ENCODE measurements around the gene ZNF891. TPM values are rescaled to one million over a fixed set of nuclear protein-coding genes. Genes with fewer than 3 reads are reported as not detected.

ZNF891 gene
- total and polyA plus RNA-seq, 11 donors = 0.49 to 1.3 (median 0.91) TPM

Other genes starting within 250 kb of the ZNF891 start
- 10 to 100 TPM; 10.6 to 33.5 (median 16.4) TPM for gene CHFR, start 242.7 kb downstream of the ZNF891 start, total RNA-seq
- gene CHFR, start 242.7 kb downstream of the ZNF891 start, polyA plus RNA-seq = 10 to 100 TPM; 17.4 to 21.6 TPM
- 10 to 100 TPM in 6 of 9 donors, 1 to 10 TPM in 3; 3.4 to 14.2 (median 10.3) TPM for gene ZNF605, start 174.0 kb downstream of the ZNF891 start, total RNA-seq
- 1 to 10 TPM; 5.0 to 5.6 TPM for gene ZNF605, start 174.0 kb downstream of the ZNF891 start, polyA plus RNA-seq
- 1 to 10 TPM in 8 of 9 donors, under 1 TPM in 1; 0.60 to 6.7 (median 3.7) TPM for gene ZNF26, start 143.9 kb downstream of the ZNF891 start, total RNA-seq
- 1 to 10 TPM; 1.8 to 4.2 TPM for gene ZNF26, start 143.9 kb downstream of the ZNF891 start, polyA plus RNA-seq
- 10 to 100 TPM; 11.0 to 24.0 (median 15.9) TPM for gene ZNF84, start 92.8 kb downstream of the ZNF891 start, total RNA-seq
- 1 to 10 TPM; 6.7 to 6.9 TPM for gene ZNF84, start 92.8 kb downstream of the ZNF891 start, polyA plus RNA-seq
- gene ZNF140, start 49.4 kb downstream of the ZNF891 start, total RNA-seq = 10 to 100 TPM in 2 of 9 donors, 1 to 10 TPM in 7; 6.5 to 13.0 (median 8.7) TPM
- 10 to 100 TPM in 1 of 2 donors, 1 to 10 TPM in 1; 7.9 to 11.4 TPM for gene ZNF140, start 49.4 kb downstream of the ZNF891 start, polyA plus RNA-seq
- 1 to 10 TPM; 4.8 to 9.9 (median 8.1) TPM for gene ZNF10, start 353 bp upstream of the ZNF891 start, total RNA-seq
- 1 to 10 TPM; 4.8 to 5.9 TPM for gene ZNF10, start 353 bp upstream of the ZNF891 start, polyA plus RNA-seq
- 10 to 100 TPM in 5 of 9 donors, 1 to 10 TPM in 4; 8.1 to 15.5 (median 10.0) TPM for gene ZNF268, start 51.2 kb upstream of the ZNF891 start, total RNA-seq
- 1 to 10 TPM; 2.6 to 6.8 TPM for gene ZNF268, start 51.2 kb upstream of the ZNF891 start, polyA plus RNA-seq
- gene ANHX, start 105.6 kb upstream of the ZNF891 start, total RNA-seq = not detected
- gene ANHX, start 105.6 kb upstream of the ZNF891 start, polyA plus RNA-seq = not detected

Measured in heart left ventricle (tissue), 11 donors.